Measurements from ENCODE around the gene SLC25A26. TPM values are rescaled to one million over a fixed set of nuclear protein-coding genes. Genes with fewer than 3 reads are reported as not detected.
A peak's percentile ranks its signal among the peaks of the same experiment; 100 is the strongest.

The SLC25A26 gene
- total and polyA plus RNA-seq, 7 donors: 17.8 to 42.8 (median 22.4) TPM

- H3K36me3 ChIP-seq: peaks cover 0 to 6% (median 0%) of the 10 kb centered on the region in 4 donors
- intact Hi-C loops (cut with DNase I): loop anchor here (1.0 to 2.0 kb wide), 2 partner anchors 73 to 134 kb away; no protein-coding TSS in a partner anchor
- no peaks in the 10 kb centered on the region for H3K27me3 ChIP-seq
- peak overlapping the region; percentile 65 to 95 (median 86) for H3K27ac ChIP-seq
- WGBS, 2 donors: 50 to 65% methylated on average over 3 of the region's 3 CpGs
- no peak overlapping the region for H3K4me3 ChIP-seq
- peak in 3 of 4 donors; percentile 11 to 72 (median 50) for TF ChIP-seq EP300 (IDR thresholded peaks at IDR 0.05)
- TF ChIP-seq POLR2A (IDR thresholded peaks at IDR 0.05): no peak
- TF ChIP-seq POLR2AphosphoS5 (IDR thresholded peaks at IDR 0.05): peak; percentile 79 to 91 (median 82)
- H3K9me3 ChIP-seq: no peaks in the 10 kb centered on the region
- peaks cover 0 to 95% (median 86%) of the 10 kb centered on the region in 4 donors for H3K4me1 ChIP-seq
- DNase-seq: peak; percentile 88
These were observed 203.0 kb downstream of the SLC25A26 start for GRCh38 chr3:66423791-66424190.

GRCh38 chr3:66425032-66425431 lies 204.2 kb downstream of the SLC25A26 start:
- 74 to 87% methylated on average over 5 of the region's 5 CpGs for WGBS, 2 donors
- peak; percentile 91 for DNase-seq
- Histone ChIP-seq H3K27ac (peak overlapping the region; percentile 68 to 95 (median 86)), H3K9me3 (no peaks in the 10 kb centered on the region), H3K36me3 (peaks cover 0 to 6% (median 0%) of the 10 kb centered on the region in 4 donors), H3K27me3 (no peaks in the 10 kb centered on the region), H3K4me1 (peaks cover 0 to 94% (median 86%) of the 10 kb centered on the region in 4 donors), H3K4me3 (no peak overlapping the region)
- TF ChIP-seq CTCF (IDR thresholded peaks at IDR 0.05) (no peak), EP300 (IDR thresholded peaks at IDR 0.05) (no peak), POLR2A (IDR thresholded peaks at IDR 0.05) (no peak), POLR2AphosphoS5 (IDR thresholded peaks at IDR 0.05) (peak; percentile 40 to 70 (median 42))
- intact Hi-C loops (cut with DNase I): loop anchor here (2.0 kb wide), 1 partner anchor 72 kb away; no protein-coding TSS in a partner anchor

- Histone ChIP-seq H3K9me3 (no peaks in the 10 kb centered on the region), H3K36me3 (peaks cover 0 to 3% (median 0%) of the 10 kb centered on the region in 4 donors), H3K27ac (peak overlapping the region; percentile 68 to 95 (median 86)), H3K4me1 (peaks cover 0 to 94% (median 88%) of the 10 kb centered on the region in 4 donors), H3K27me3 (no peaks in the 10 kb centered on the region), H3K4me3 (no peak overlapping the region)
- WGBS, 2 donors: 83 to 86% methylated on average over 7 of the region's 7 CpGs
- no peak for DNase-seq
- intact Hi-C loops (cut with DNase I): loop anchor here (2.0 kb wide), 1 partner anchor 71 kb away; no protein-coding TSS in a partner anchor
- TF ChIP-seq POLR2AphosphoS5 (IDR thresholded peaks at IDR 0.05) (no peak), EP300 (IDR thresholded peaks at IDR 0.05) (no peak)
These were observed 204.8 kb downstream of the SLC25A26 start for GRCh38 chr3:66425576-66426114.

- H3K9me3 ChIP-seq: no peaks in the 10 kb centered on the region
- H3K36me3 ChIP-seq: no peaks in the 10 kb centered on the region
- no peak overlapping the region for H3K4me3 ChIP-seq
- intact Hi-C loops (cut with DNase I): no loop called here
- H3K27ac ChIP-seq: peak overlapping the region in 3 of 4 donors; percentile 82 to 95 (median 89)
- no peaks in the 10 kb centered on the region for H3K27me3 ChIP-seq
- peaks cover 0 to 96% (median 92%) of the 10 kb centered on the region in 4 donors for H3K4me1 ChIP-seq
- WGBS, 2 donors: 32 to 55% methylated on average over 1 of the region's 1 CpG
- TF ChIP-seq CTCF (IDR thresholded peaks at IDR 0.05) (no peak), POLR2A (IDR thresholded peaks at IDR 0.05) (no peak), EP300 (IDR thresholded peaks at IDR 0.05) (no peak), POLR2AphosphoS5 (IDR thresholded peaks at IDR 0.05) (no peak)
- peak; percentile 3 for DNase-seq
These were observed 205.3 kb downstream of the SLC25A26 start for GRCh38 chr3:66426135-66426534.

GRCh38 chr3:66427352-66427751 lies 206.6 kb downstream of the SLC25A26 start:
- Histone ChIP-seq H3K4me1 (peaks cover 0 to 99% (median 97%) of the 10 kb centered on the region in 4 donors), H3K27me3 (no peaks in the 10 kb centered on the region), H3K27ac (peak overlapping the region in 3 of 4 donors; percentile 82 to 95 (median 89)), H3K9me3 (no peaks in the 10 kb centered on the region), H3K36me3 (peaks cover 0 to 5% (median 0%) of the 10 kb centered on the region in 4 donors), H3K4me3 (no peak overlapping the region)
- DNase-seq: peak; percentile 28
- WGBS, 2 donors: 96 to 97% methylated on average over 3 of the region's 3 CpGs
- intact Hi-C loops (cut with DNase I): no loop called here
- TF ChIP-seq POLR2AphosphoS5 (IDR thresholded peaks at IDR 0.05): no peak
- no peak for TF ChIP-seq EP300 (IDR thresholded peaks at IDR 0.05)
- TF ChIP-seq POLR2A (IDR thresholded peaks at IDR 0.05): no peak
- TF ChIP-seq CTCF (IDR thresholded peaks at IDR 0.05): no peak

Data from sigmoid colon (tissue), 7 donors.